Measurements from ENCODE around the gene PSMD7. TPM values are rescaled to one million over a fixed set of nuclear protein-coding genes. Genes with fewer than 3 reads are reported as not detected.
"Not testable (repeated sequence)": the region's sequence is repeated elsewhere in the genome, so short reads cannot be mapped to it uniquely, and the experiment has no call there.

Gene PSMD7
- total and polyA plus RNA-seq, 2 of the 4 experiments (the other 2 are of a cell fraction) = 80.8 to 98.3 TPM

DNA sequence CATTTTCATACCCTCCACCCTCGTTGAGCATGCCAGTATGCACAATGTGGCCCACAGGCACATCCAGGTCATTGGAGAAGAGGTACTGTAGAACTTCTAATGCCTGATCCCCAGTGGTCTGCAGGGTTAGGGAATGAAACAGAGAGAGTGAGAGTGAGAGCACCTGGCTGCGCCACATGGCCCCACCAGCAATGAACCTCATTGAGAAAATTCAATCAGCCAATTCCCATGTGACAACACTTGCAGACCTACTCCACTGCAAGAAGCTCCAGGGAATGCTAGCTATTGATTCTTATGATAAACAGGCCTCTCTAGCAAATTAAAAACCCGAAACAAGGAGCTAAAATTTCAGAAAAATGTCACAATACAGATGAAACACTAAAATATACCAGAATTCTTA lies 40.9 kb downstream of the PSMD7 start:
- H4K8ac ChIP-seq (ENCODE audit: low read depth in 2 of 2, low read length in 2 of 2); H3K14ac ChIP-seq (replicated peaks; ENCODE audit: low read depth, low read length); H2AK9ac ChIP-seq (replicated peaks; ENCODE audit: low read depth, low read length, poor library complexity); H4K91ac ChIP-seq (ENCODE audit: insufficient read depth, low read depth, low read length); CTCF ChIA-PET; intact Hi-C loops (cut with micrococcal nuclease); H2BK20ac ChIP-seq (ENCODE audit: low read depth, low read length); H4K5ac ChIP-seq (ENCODE audit: low read depth, low read length); H3K4me2 ChIP-seq (ENCODE audit: low read depth, low read length); H4K20me1 ChIP-seq (ENCODE audit: insufficient read depth, low read length); H3K27me3 ChIP-seq (ENCODE audit: control insufficient read depth, insufficient read depth, low read length); dilution Hi-C loops (cut with HindIII; ENCODE audit: low sequenced_read_pairs, unreplicated experiment); H2AFZ ChIP-seq (replicated peaks; ENCODE audit: low read length, poor library complexity); H2BK120ac ChIP-seq (ENCODE audit: low read depth, low read length); H2AK5ac ChIP-seq (ENCODE audit: low read depth, low read length); BruUV-seq (replicated peaks); H3K27ac ChIP-seq (ENCODE audit: insufficient read depth, low read length); ATAC-seq (ENCODE audit: low read depth); H3K9me3 ChIP-seq (ENCODE audit: control insufficient read depth, insufficient read depth, low read length); H3K23ac ChIP-seq (ENCODE audit: low read depth, low read length); in situ Hi-C loops (cut with MboI; ENCODE audit: low sequenced_read_pairs); H3K9me1 ChIP-seq (ENCODE audit: insufficient read depth, low read length); DNase-seq; H3K4me3 ChIP-seq (ENCODE audit: insufficient read depth, low read depth, low read length); POLR2A ChIA-PET (ENCODE audit: unreplicated experiment); H2BK15ac ChIP-seq (ENCODE audit: low read depth, low read length); H2BK5ac ChIP-seq (ENCODE audit: low read depth, low read length, poor library complexity, severe bottlenecking); H3K79me1 ChIP-seq (ENCODE audit: low read depth in 1 of 2, low read length in 2 of 2); H3K4ac ChIP-seq (ENCODE audit: low read depth, low read length); H3K4me1 ChIP-seq (ENCODE audit: control insufficient read depth, insufficient read depth, low read length); H3K9ac ChIP-seq (ENCODE audit: low read depth, low read length); H3K18ac ChIP-seq (ENCODE audit: low read depth, low read length); H3K56ac ChIP-seq (ENCODE audit: extremely low read depth, insufficient read depth, low read length): not testable (repeated sequence)
- peaks cover 17% of the 10 kb centered on the region for H3K36me3 ChIP-seq (ENCODE audit: control insufficient read depth, insufficient read depth, low read length)
- WGBS, 2 experiments (ENCODE audit: extremely low coverage in 2 of 2, insufficient read length in 1 of 2) = no CpG with 5 or more reads among the region's 3 CpGs

DNA sequence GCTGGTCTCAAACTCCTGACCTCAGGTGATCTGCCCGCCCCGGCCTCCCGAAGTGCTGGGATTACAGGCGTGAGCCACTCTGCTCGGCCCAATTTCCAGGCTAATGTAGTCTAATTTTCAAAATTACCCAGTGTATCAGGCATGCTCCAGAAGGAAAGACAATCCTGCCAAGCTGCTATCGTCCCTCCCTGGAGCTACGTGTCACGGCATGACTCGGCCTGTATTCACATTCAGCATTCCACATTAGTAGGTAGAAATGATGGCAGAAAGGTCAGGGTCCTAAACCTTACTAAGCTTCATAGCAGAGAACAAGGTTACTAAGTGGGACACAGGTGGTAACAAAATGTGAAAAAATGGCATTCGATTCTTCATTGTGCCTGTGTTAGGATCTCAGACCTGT lies 42.6 kb downstream of the PSMD7 start:
- H3K56ac ChIP-seq (ENCODE audit: extremely low read depth, insufficient read depth, low read length); H4K8ac ChIP-seq (ENCODE audit: low read depth in 2 of 2, low read length in 2 of 2); H2BK15ac ChIP-seq (ENCODE audit: low read depth, low read length): not testable (repeated sequence)

More for the DNA sequence above, 42.6 kb downstream of the PSMD7 start:
- dilution Hi-C loops (cut with HindIII; ENCODE audit: low sequenced_read_pairs, unreplicated experiment); H3K9ac ChIP-seq (ENCODE audit: low read depth, low read length); H2AK9ac ChIP-seq (replicated peaks; ENCODE audit: low read depth, low read length, poor library complexity); H2BK5ac ChIP-seq (ENCODE audit: low read depth, low read length, poor library complexity, severe bottlenecking); H4K5ac ChIP-seq (ENCODE audit: low read depth, low read length); H3K9me1 ChIP-seq (ENCODE audit: insufficient read depth, low read length); H3K27me3 ChIP-seq (ENCODE audit: control insufficient read depth, insufficient read depth, low read length); DNase-seq; POLR2A ChIA-PET (ENCODE audit: unreplicated experiment); in situ Hi-C loops (cut with MboI; ENCODE audit: low sequenced_read_pairs); H3K4me2 ChIP-seq (ENCODE audit: low read depth, low read length); H3K4ac ChIP-seq (ENCODE audit: low read depth, low read length); H2AK5ac ChIP-seq (ENCODE audit: low read depth, low read length); CTCF ChIA-PET; H2BK20ac ChIP-seq (ENCODE audit: low read depth, low read length); H3K9me3 ChIP-seq (ENCODE audit: control insufficient read depth, insufficient read depth, low read length); BruUV-seq (replicated peaks); intact Hi-C loops (cut with micrococcal nuclease); H3K14ac ChIP-seq (replicated peaks; ENCODE audit: low read depth, low read length); H2BK120ac ChIP-seq (ENCODE audit: low read depth, low read length); H3K18ac ChIP-seq (ENCODE audit: low read depth, low read length); H3K23ac ChIP-seq (ENCODE audit: low read depth, low read length); H3K79me1 ChIP-seq (ENCODE audit: low read depth in 1 of 2, low read length in 2 of 2); H4K91ac ChIP-seq (ENCODE audit: insufficient read depth, low read depth, low read length); H3K27ac ChIP-seq (ENCODE audit: insufficient read depth, low read length); H4K20me1 ChIP-seq (ENCODE audit: insufficient read depth, low read length); H2AFZ ChIP-seq (replicated peaks; ENCODE audit: low read length, poor library complexity); H3K4me3 ChIP-seq (ENCODE audit: insufficient read depth, low read depth, low read length); H3K4me1 ChIP-seq (ENCODE audit: control insufficient read depth, insufficient read depth, low read length): not testable (repeated sequence)
- 0 out of 2 replicates have a peak, but pooled peaks have one; percentile 24 for ATAC-seq (ENCODE audit: low read depth)
- WGBS, 2 experiments (ENCODE audit: extremely low coverage in 2 of 2, insufficient read length in 1 of 2) = no CpG with 5 or more reads among the region's 10 CpGs
- H3K36me3 ChIP-seq (ENCODE audit: control insufficient read depth, insufficient read depth, low read length) = peaks cover 17% of the 10 kb centered on the region
